Spleen (tissue), 7 donors: Measurements from ENCODE around the gene TKTL1.
"Not testable (repeated sequence)": the region's sequence is repeated elsewhere in the genome, so short reads cannot be mapped to it uniquely, and the experiment has no call there.

Experiments
- POLR2A ChIP-seq, 3 donors: fragments of 450-650 bp; IDR thresholded peaks; one replicate each; pipeline ENCODE4 v1.5.1; 2017; ENCODE audit warnings: antibody characterized with exemption in 3 of 3, mild to moderate bottlenecking in 1 of 3
- TF ChIP-seq, protein P1 (sequence below), 11 experiments: fragments of 200-600 bp in 7 of 11; fragments of 450-650 bp in 4 of 11; sonication (generic) in 4 of 11; IDR thresholded peaks in 8 of 11; conservative IDR thresholded peaks in 3 of 11; 1 replicate in 7 of 11; 2 replicates in 4 of 11; pipeline versions ENCODE4 v1.4.0 to v1.8.0; 2016 to 2021; ENCODE audit warnings: antibody characterized with exemption in 11 of 11, inconsistent platforms in 4 of 11, mild to moderate bottlenecking in 1 of 11
- donor health status: DM: no; HTN: no; CAD: no; lungs with moderate emphysema.
- donor health status: DM: no; HTN: no; CAD: no.
- donor health status: DM: no; HTN: no; CAD: no.

DNA sequence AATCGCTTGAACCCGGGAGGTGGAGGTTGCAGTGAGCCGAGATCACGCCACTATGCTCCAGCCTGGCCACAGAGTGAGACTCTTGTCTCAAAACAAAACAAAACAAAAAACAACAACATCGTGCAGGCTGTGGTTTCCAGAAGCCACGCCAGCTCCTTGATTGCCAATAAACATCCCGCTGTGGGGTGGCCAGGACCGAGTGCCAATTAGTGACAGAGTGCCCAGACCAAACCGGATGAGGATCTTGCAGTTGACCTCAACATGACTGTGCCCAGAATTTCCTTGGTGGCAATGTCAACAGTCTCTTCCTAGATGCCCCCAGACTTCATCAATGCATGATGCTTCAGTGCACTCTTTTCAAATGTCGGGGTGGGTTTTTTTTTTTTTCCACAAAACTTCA lies 36.9 kb upstream of the TKTL1 start:
- TF ChIP-seq POLR2A (IDR thresholded peaks at IDR 0.05), result not testable (repeated sequence)
- TF ChIP-seq, protein P1, sequence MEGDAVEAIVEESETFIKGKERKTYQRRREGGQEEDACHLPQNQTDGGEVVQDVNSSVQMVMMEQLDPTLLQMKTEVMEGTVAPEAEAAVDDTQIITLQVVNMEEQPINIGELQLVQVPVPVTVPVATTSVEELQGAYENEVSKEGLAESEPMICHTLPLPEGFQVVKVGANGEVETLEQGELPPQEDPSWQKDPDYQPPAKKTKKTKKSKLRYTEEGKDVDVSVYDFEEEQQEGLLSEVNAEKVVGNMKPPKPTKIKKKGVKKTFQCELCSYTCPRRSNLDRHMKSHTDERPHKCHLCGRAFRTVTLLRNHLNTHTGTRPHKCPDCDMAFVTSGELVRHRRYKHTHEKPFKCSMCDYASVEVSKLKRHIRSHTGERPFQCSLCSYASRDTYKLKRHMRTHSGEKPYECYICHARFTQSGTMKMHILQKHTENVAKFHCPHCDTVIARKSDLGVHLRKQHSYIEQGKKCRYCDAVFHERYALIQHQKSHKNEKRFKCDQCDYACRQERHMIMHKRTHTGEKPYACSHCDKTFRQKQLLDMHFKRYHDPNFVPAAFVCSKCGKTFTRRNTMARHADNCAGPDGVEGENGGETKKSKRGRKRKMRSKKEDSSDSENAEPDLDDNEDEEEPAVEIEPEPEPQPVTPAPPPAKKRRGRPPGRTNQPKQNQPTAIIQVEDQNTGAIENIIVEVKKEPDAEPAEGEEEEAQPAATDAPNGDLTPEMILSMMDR (IDR thresholded peaks at IDR 0.05 in 8 of 11, conservative IDR thresholded peaks at IDR 0.05 in 3 of 11), result not testable (repeated sequence)
